ENCODE data around the gene ARHGEF37. TPM values are rescaled to one million over a fixed set of nuclear protein-coding genes. Genes with fewer than 3 reads are reported as not detected.

The ARHGEF37 gene
- total and polyA plus RNA-seq, 2 of the 8 experiments (the other 6 are each of a cell fraction or from before 2014, with no cell fraction given), result 0.21 to 0.48 TPM

DNA sequence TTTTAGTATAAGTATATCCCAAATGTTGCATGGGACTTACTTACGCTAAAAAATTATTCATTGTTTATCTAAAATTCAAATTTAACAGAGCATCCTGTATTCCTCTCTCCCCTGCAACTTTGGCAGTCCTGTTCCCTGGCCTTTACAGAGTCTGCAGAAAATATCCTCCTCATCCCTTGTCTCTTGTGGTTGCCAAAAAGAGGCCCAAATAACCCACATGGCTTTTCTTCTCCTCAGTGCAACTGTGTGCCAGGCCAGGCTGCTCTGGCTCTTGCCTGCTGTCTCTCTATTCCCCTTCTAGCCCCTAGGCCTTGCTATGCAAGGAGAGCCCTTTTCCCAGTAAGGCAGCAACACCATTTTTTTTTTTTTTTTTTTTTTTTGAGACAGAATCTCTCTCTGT lies 23.0 kb downstream of the ARHGEF37 start:
- no peak overlapping the region for H4K5ac ChIP-seq (ENCODE audit: insufficient read length, low read depth, low read length)
- H3K4me3 ChIP-seq (ENCODE audit: extremely low read depth in 1 of 4, insufficient read depth in 2 of 4, low read depth in 3 of 4, low read length in 4 of 4), result no peak overlapping the region
- H3K18ac ChIP-seq (ENCODE audit: extremely low read depth, low read length), result no peak overlapping the region
- no peak overlapping the region for H2AK5ac ChIP-seq (ENCODE audit: low read depth, low read length)
- no peaks in the 10 kb centered on the region for H3K9me3 ChIP-seq (ENCODE audit: insufficient read depth in 2 of 2, low read depth in 1 of 2, low read length in 1 of 2)
- H3K23ac ChIP-seq (ENCODE audit: insufficient read length), result no peak overlapping the region
- no peak overlapping the region for H4K8ac ChIP-seq (ENCODE audit: extremely low read depth, insufficient read depth, low read length)
- CTCF ChIA-PET (ENCODE audit: partially characterized antibody), result interaction anchor here (0.6 to 1.9 kb wide), 4 partner anchors 10 to 443 kb away, joined by 3 to 8 read pairs (median 4); no protein-coding TSS in a partner anchor
- H2BK120ac ChIP-seq (replicated peaks; ENCODE audit: low read depth, low read length), result no peak overlapping the region
- H2BK12ac ChIP-seq (ENCODE audit: low read depth, low read length), result no peak overlapping the region
- FAIRE-seq (no peak), DNase-seq (ENCODE audit: low read depth in 1 of 2, low spot score in 2 of 2) (no peak)
- H3K4ac ChIP-seq (replicated peaks; ENCODE audit: insufficient read length, low read depth, low read length), result no peak overlapping the region
- no peak overlapping the region for H2AFZ ChIP-seq (ENCODE audit: low read length)
- POLR2A ChIA-PET (ENCODE audit: partially characterized antibody), result no interaction called here
- no peaks in the 10 kb centered on the region for H3K27me3 ChIP-seq (replicated peaks in 1 of 4; ENCODE audit: control insufficient read depth in 3 of 4, extremely low read depth in 1 of 4, insufficient read depth in 3 of 4, low read length in 3 of 4)
- H3K4me2 ChIP-seq (ENCODE audit: insufficient read depth in 1 of 2, low read depth in 2 of 2, low read length in 2 of 2), result no peak overlapping the region
- H3K79me2 ChIP-seq (ENCODE audit: control insufficient read depth in 1 of 2, insufficient read depth in 2 of 2, low read length in 2 of 2), result no peaks in the 10 kb centered on the region
- no peak overlapping the region for H2BK20ac ChIP-seq (ENCODE audit: low read length)
- H3K27ac ChIP-seq (ENCODE audit: low read depth, low read length), result no peak overlapping the region
- H4K20me1 ChIP-seq (replicated peaks in 1 of 2; ENCODE audit: control insufficient read depth in 1 of 2, insufficient read depth in 2 of 2, low read length in 2 of 2), result no peaks in the 10 kb centered on the region
- H4K91ac ChIP-seq (replicated peaks; ENCODE audit: insufficient read length, low read length), result no peak overlapping the region
- H3K9ac ChIP-seq (replicated peaks in 1 of 4; ENCODE audit: extremely low read depth in 1 of 4, low read depth in 3 of 4, low read length in 3 of 4), result no peak overlapping the region
- no peak for TF ChIP-seq EP300 (IDR thresholded peaks at IDR 0.05; ENCODE audit: borderline replicate concordance in 1 of 2, low read depth in 2 of 2, low read length in 2 of 2)
- no peak overlapping the region for H3K14ac ChIP-seq (ENCODE audit: insufficient read length)
- no peak overlapping the region for H2BK5ac ChIP-seq (ENCODE audit: low read depth, low read length)
- no peak overlapping the region for H3K56ac ChIP-seq (replicated peaks; ENCODE audit: insufficient read length, low read depth, low read length)
- no peaks in the 10 kb centered on the region for H3K36me3 ChIP-seq (ENCODE audit: control insufficient read depth in 2 of 4, insufficient read depth in 4 of 4, low read length in 3 of 4)
- 85% methylated on average over 1 of the region's 1 CpG; no CpG with 5 or more reads in 1 of the 2 experiments for WGBS, 2 experiments (ENCODE audit: extremely low coverage in 1 of 2, insufficient coverage in 1 of 2, insufficient read length in 1 of 2, insufficient replicate concordance in 2 of 2, low coverage in 1 of 2, low lambda C conversion rate in 2 of 2, missing lambda C conversion rate in 1 of 2)
- no peaks in the 10 kb centered on the region for H3K23me2 ChIP-seq (ENCODE audit: low read depth, low read length)
- no peaks in the 10 kb centered on the region for H3K4me1 ChIP-seq (replicated peaks in 1 of 4; ENCODE audit: control insufficient read depth in 3 of 4, insufficient read depth in 4 of 4, low read length in 3 of 4)
- H2BK15ac ChIP-seq (ENCODE audit: low read length), result no peak overlapping the region
- no peaks in the 10 kb centered on the region for H3K79me1 ChIP-seq (ENCODE audit: low read depth, low read length)
